ENCODE results near the gene CPED1.

The CPED1 gene

GRCh38 chr7:120991581-120991980 is 3.1 kb downstream of the CPED1 start:
- TF ChIP-seq SIN3A (IDR thresholded peaks at IDR 0.05; ENCODE audit: borderline replicate concordance, insufficient read depth, low read length) (no peak), TAF1 (IDR thresholded peaks at IDR 0.05; ENCODE audit: borderline replicate concordance, insufficient read depth, low read length) (no peak), FOXP2 (optimal IDR thresholded peaks at IDR 0.05; ENCODE audit: borderline replicate concordance, extremely low read depth, extremely low read length, insufficient read depth) (no peak), POLR2AphosphoS5 (IDR thresholded peaks at IDR 0.05; ENCODE audit: low read depth, low read length) (no peak), REST (IDR thresholded peaks at IDR 0.05; ENCODE audit: insufficient read depth in 1 of 2, low read depth in 2 of 2, low read length in 2 of 2) (no peak)

GRCh38 chr7:120992272-120992964 is 3.9 kb downstream of the CPED1 start:
- TF ChIP-seq TAF1 (IDR thresholded peaks at IDR 0.05; ENCODE audit: borderline replicate concordance, insufficient read depth, low read length) (no peak), FOXP2 (optimal IDR thresholded peaks at IDR 0.05; ENCODE audit: borderline replicate concordance, extremely low read depth, extremely low read length, insufficient read depth) (no peak), SIN3A (IDR thresholded peaks at IDR 0.05; ENCODE audit: borderline replicate concordance, insufficient read depth, low read length) (no peak), POLR2AphosphoS5 (IDR thresholded peaks at IDR 0.05; ENCODE audit: low read depth, low read length) (no peak), REST (IDR thresholded peaks at IDR 0.05; ENCODE audit: insufficient read depth in 1 of 2, low read depth in 2 of 2, low read length in 2 of 2) (no peak)

GRCh38 chr7:120992965-120993494 is 4.5 kb downstream of the CPED1 start:
- TF ChIP-seq TAF1 (IDR thresholded peaks at IDR 0.05; ENCODE audit: borderline replicate concordance, insufficient read depth, low read length) (no peak), REST (IDR thresholded peaks at IDR 0.05; ENCODE audit: insufficient read depth in 1 of 2, low read depth in 2 of 2, low read length in 2 of 2) (no peak), FOXP2 (optimal IDR thresholded peaks at IDR 0.05; ENCODE audit: borderline replicate concordance, extremely low read depth, extremely low read length, insufficient read depth) (no peak)

- no peak for TF ChIP-seq SIN3A (IDR thresholded peaks at IDR 0.05; ENCODE audit: borderline replicate concordance, insufficient read depth, low read length)
Measured at GRCh38 chr7:120993553-120994191, 5.2 kb downstream of the CPED1 start.

GRCh38 chr7:120994512-120995410 is 6.2 kb downstream of the CPED1 start:
- TF ChIP-seq TAF1 (IDR thresholded peaks at IDR 0.05; ENCODE audit: borderline replicate concordance, insufficient read depth, low read length): no peak
- no peak for TF ChIP-seq POLR2AphosphoS5 (IDR thresholded peaks at IDR 0.05; ENCODE audit: low read depth, low read length)
- TF ChIP-seq FOXP2 (optimal IDR thresholded peaks at IDR 0.05; ENCODE audit: borderline replicate concordance, extremely low read depth, extremely low read length, insufficient read depth): no peak
- no peak for TF ChIP-seq SIN3A (IDR thresholded peaks at IDR 0.05; ENCODE audit: borderline replicate concordance, insufficient read depth, low read length)
- TF ChIP-seq REST (IDR thresholded peaks at IDR 0.05; ENCODE audit: insufficient read depth in 1 of 2, low read depth in 2 of 2, low read length in 2 of 2): no peak
